Measurements from ENCODE around the gene CPA4.

DNA sequence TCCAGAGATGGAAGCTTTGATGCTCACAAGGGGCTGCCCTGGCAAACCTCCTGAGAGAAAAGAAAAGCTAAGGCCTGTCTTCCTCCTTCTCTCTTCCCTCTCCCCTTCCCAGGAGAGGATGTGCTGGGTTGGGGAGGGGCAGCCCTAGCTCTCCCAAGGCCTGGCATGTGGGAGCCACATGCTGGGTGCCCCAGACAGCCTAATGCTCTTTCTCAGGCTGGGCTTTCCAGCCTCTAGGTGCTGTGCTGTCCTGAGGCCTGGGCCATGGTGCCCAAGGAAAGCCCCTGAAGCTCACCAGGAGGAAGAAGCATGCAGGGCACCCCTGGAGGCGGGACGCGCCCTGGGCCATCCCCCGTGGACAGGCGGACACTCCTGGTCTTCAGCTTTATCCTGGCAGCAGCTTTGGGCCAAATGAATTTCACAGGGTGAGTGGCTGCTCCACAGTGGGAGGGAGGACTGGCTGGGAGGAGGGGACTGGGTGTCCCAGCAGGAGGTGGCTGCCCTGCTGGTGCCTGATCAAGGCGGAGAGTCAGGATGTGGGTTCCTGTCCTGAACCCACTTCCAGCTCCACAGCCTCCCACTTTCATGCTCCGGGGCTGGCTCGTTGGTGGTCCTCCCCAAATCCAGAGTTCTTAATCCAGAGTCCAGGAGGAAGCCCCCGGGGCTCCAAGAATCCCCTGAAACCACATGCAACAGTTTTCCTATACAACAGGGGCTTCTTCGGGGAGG, 53.4 kb downstream of the CPA4 start:
- no peak for TF ChIP-seq EZH2 (optimal IDR thresholded peaks at IDR 0.05; ENCODE audit: low read depth, low read length)
- no peak for TF ChIP-seq EZH2phosphoT487 (IDR thresholded peaks at IDR 0.05; ENCODE audit: low read length)
- TF ChIP-seq, protein P1, sequence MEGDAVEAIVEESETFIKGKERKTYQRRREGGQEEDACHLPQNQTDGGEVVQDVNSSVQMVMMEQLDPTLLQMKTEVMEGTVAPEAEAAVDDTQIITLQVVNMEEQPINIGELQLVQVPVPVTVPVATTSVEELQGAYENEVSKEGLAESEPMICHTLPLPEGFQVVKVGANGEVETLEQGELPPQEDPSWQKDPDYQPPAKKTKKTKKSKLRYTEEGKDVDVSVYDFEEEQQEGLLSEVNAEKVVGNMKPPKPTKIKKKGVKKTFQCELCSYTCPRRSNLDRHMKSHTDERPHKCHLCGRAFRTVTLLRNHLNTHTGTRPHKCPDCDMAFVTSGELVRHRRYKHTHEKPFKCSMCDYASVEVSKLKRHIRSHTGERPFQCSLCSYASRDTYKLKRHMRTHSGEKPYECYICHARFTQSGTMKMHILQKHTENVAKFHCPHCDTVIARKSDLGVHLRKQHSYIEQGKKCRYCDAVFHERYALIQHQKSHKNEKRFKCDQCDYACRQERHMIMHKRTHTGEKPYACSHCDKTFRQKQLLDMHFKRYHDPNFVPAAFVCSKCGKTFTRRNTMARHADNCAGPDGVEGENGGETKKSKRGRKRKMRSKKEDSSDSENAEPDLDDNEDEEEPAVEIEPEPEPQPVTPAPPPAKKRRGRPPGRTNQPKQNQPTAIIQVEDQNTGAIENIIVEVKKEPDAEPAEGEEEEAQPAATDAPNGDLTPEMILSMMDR (IDR thresholded peaks at IDR 0.05; ENCODE audit: low read length): no peak

Data from MM.1S (cell line).